A673 (cell line): ENCODE measurements around the gene CHRNA7.

ENCODE experiments used
- EZH2 ChIP-seq: fragments of 200-600 bp; sonication (generic); IDR thresholded peaks from 2 replicates; pipeline ENCODE4 v1.6.1; 2017; ENCODE audit warnings: borderline replicate concordance, low read depth, mild to moderate bottlenecking, mixed read lengths, antibody characterized with exemption, low read length; ENCODE audit not compliant: poor library complexity, severe bottlenecking
- TF ChIP-seq, protein P1 (sequence below): fragments of 300-800, 200-600 bp; sonication (generic); conservative IDR thresholded peaks from 2 replicates; pipeline ENCODE4 v1.5.1; 2017; ENCODE audit warnings: low read depth, mild to moderate bottlenecking, antibody characterized with exemption, low read length, moderate library complexity, mixed read lengths

DNA sequence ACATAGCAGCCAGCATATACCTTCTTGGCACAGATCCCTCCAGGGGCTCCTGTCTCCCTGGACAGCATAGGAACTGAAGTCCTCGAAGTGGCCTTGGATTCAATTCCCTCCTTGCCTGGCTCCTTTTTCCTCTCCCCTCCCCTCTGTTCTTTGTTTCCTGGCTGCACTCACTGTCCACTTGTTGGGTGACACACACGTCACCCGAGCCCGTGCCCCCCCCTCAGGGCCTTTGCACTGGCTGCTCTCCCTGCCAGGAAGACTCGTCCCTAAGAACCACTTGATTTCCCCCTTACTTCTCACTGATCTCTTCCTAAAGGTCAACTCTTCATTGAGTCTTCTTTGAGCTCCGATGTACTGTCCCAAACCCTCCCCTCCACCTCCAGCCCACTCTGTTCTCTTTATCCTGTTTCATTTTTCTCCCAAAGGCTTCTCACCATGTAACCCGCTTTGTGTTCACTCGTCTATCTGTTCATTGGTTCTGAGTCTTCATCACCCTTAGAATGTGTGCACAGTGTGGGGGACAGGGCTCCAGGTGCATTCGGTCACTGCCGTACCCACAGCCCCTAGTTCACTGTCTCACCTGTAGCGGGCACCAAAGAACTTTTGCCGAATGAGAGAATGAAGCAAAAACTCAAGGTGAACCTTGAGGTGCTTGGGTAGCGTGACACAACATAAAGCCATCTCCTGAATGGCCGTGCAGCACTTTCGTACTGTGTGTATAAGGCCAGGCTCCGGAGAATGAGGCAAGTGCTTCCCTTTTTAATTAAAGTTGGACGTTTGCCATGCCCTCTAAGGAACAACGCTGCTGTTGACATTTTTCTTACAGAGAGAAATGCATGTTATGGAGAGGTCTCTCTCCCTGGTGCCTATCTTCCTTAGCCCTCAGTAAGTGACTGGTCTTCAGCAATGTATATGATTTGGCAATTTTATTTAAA, 74.0 kb downstream of the CHRNA7 start:
- TF ChIP-seq, protein P1, sequence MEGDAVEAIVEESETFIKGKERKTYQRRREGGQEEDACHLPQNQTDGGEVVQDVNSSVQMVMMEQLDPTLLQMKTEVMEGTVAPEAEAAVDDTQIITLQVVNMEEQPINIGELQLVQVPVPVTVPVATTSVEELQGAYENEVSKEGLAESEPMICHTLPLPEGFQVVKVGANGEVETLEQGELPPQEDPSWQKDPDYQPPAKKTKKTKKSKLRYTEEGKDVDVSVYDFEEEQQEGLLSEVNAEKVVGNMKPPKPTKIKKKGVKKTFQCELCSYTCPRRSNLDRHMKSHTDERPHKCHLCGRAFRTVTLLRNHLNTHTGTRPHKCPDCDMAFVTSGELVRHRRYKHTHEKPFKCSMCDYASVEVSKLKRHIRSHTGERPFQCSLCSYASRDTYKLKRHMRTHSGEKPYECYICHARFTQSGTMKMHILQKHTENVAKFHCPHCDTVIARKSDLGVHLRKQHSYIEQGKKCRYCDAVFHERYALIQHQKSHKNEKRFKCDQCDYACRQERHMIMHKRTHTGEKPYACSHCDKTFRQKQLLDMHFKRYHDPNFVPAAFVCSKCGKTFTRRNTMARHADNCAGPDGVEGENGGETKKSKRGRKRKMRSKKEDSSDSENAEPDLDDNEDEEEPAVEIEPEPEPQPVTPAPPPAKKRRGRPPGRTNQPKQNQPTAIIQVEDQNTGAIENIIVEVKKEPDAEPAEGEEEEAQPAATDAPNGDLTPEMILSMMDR = no peak
- TF ChIP-seq EZH2 = no peak
